ENCODE measurements around the gene CTNND2.

Gene CTNND2

DNA sequence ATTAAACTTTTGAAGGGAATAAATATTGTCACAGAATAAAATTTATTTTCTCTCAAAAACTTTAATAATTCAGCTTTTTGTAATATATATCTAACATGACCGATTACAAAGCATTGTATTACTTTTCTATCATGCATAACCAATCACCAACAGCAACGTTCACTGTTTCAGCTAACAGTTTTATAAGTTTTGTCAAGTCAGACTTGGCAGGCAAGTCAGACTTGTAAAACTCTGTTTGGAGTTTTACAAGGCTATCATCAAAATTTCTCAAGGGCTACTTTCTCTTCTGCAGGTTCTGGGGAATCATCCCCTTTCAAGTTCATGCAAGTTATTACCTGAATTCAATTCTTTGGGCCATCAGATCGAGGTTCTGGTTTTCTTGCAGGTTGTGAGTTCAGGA lies 347.2 kb downstream of the CTNND2 start:
- TF ChIP-seq, protein P1, sequence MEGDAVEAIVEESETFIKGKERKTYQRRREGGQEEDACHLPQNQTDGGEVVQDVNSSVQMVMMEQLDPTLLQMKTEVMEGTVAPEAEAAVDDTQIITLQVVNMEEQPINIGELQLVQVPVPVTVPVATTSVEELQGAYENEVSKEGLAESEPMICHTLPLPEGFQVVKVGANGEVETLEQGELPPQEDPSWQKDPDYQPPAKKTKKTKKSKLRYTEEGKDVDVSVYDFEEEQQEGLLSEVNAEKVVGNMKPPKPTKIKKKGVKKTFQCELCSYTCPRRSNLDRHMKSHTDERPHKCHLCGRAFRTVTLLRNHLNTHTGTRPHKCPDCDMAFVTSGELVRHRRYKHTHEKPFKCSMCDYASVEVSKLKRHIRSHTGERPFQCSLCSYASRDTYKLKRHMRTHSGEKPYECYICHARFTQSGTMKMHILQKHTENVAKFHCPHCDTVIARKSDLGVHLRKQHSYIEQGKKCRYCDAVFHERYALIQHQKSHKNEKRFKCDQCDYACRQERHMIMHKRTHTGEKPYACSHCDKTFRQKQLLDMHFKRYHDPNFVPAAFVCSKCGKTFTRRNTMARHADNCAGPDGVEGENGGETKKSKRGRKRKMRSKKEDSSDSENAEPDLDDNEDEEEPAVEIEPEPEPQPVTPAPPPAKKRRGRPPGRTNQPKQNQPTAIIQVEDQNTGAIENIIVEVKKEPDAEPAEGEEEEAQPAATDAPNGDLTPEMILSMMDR (conservative IDR thresholded peaks at IDR 0.05; ENCODE audit: low read depth), result no peak
- DNase-seq (ENCODE audit: low spot score), result no peak
- no peak overlapping the region for H3K27ac ChIP-seq
- ChIA-PET CTCF (no interaction called here), POLR2A (ENCODE audit: low non-redundant PET) (no interaction called here)

- TF ChIP-seq, protein P1 (conservative IDR thresholded peaks at IDR 0.05; ENCODE audit: low read depth), result no peak
- POLR2A ChIA-PET (ENCODE audit: low non-redundant PET), result no interaction called here
- DNase-seq (ENCODE audit: low spot score), result no peak
- no peak overlapping the region for H3K27ac ChIP-seq
- CTCF ChIA-PET, result no interaction called here
Observed at GRCh38 chr5:11555171-11555570, 349.1 kb downstream of the CTNND2 start.

DNA sequence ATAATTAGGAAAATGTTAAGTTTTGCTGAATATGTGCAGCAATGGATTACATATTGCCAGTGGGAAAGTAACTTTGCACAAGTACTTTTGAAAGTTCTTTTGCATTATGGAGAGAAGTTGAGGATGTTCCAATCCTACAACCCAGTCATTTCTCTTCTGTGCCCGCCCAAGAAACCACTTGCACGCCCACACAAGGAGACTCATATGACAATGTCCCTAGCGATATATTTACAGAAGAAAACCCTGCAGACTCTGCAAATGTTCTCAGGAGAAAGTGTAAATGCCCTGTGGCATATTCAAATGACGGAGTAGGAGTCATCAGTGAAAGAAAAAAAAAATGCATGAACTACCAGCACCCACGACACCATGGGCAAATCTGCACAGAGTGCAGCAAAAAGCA lies 356.5 kb downstream of the CTNND2 start:
- POLR2A ChIA-PET (ENCODE audit: low non-redundant PET), result no interaction called here
- no peak for DNase-seq (ENCODE audit: low spot score)
- no peak overlapping the region for H3K27ac ChIP-seq
- CTCF ChIA-PET, result no interaction called here
- TF ChIP-seq, protein P1 (conservative IDR thresholded peaks at IDR 0.05; ENCODE audit: low read depth), result no peak

GRCh38 chr5:11547140-11547539 lies 357.1 kb downstream of the CTNND2 start:
- no peak for DNase-seq (ENCODE audit: low spot score)
- H3K27ac ChIP-seq, result no peak overlapping the region
- TF ChIP-seq, protein P1 (conservative IDR thresholded peaks at IDR 0.05; ENCODE audit: low read depth), result no peak
- POLR2A ChIA-PET (ENCODE audit: low non-redundant PET), result no interaction called here
- CTCF ChIA-PET, result no interaction called here

GRCh38 chr5:11540112-11540511 lies 364.1 kb downstream of the CTNND2 start:
- ChIA-PET CTCF (no interaction called here), POLR2A (ENCODE audit: low non-redundant PET) (no interaction called here)
- DNase-seq (ENCODE audit: low spot score), result no peak
- TF ChIP-seq, protein P1 (conservative IDR thresholded peaks at IDR 0.05; ENCODE audit: low read depth), result no peak
- H3K27ac ChIP-seq, result no peak overlapping the region

GRCh38 chr5:11531811-11532555 lies 372.3 kb downstream of the CTNND2 start:
- TF ChIP-seq, protein P1 (conservative IDR thresholded peaks at IDR 0.05; ENCODE audit: low read depth), result no peak
- CTCF ChIA-PET, result no interaction called here
- no peak for DNase-seq (ENCODE audit: low spot score)
- no peak overlapping the region for H3K27ac ChIP-seq
- POLR2A ChIA-PET (ENCODE audit: low non-redundant PET), result no interaction called here

Data from RWPE1 (cell line).